ENCODE measurements around the gene GPR161. TPM values are rescaled to one million over a fixed set of nuclear protein-coding genes. Genes with fewer than 3 reads are reported as not detected.

The GPR161 gene
- total RNA-seq, 1 donor from 2014 or later = 0.04 TPM

GRCh38 chr1:168045311-168045710 lies 91.4 kb downstream of the GPR161 start:
- no peak overlapping the region for H3K4me3 Mint-ChIP-seq
- DNase-seq = no peak
- no peak for ATAC-seq (ENCODE audit: low read depth)
- H3K36me3 Mint-ChIP-seq (ENCODE audit: low read depth) = peaks cover 41% of the 10 kb centered on the region
- H3K9me3 Mint-ChIP-seq = no peaks in the 10 kb centered on the region
- no peak overlapping the region for H3K27ac Mint-ChIP-seq
- CTCF ChIA-PET = no interaction called here
- intact Hi-C loops (cut with micrococcal nuclease) = no loop called here
- no peaks in the 10 kb centered on the region for H3K27me3 Mint-ChIP-seq
- no peaks in the 10 kb centered on the region for H3K4me1 Mint-ChIP-seq
- POLR2A ChIA-PET = no interaction called here
- no peak for TF ChIP-seq CTCF (IDR thresholded peaks at IDR 0.05)

- H3K27ac Mint-ChIP-seq = no peak overlapping the region
- peaks cover 33% of the 10 kb centered on the region for H3K36me3 Mint-ChIP-seq (ENCODE audit: low read depth)
- no peak for ATAC-seq (ENCODE audit: low read depth)
- no peaks in the 10 kb centered on the region for H3K9me3 Mint-ChIP-seq
- POLR2A ChIA-PET = no interaction called here
- TF ChIP-seq CTCF (IDR thresholded peaks at IDR 0.05) = no peak
- H3K4me1 Mint-ChIP-seq = no peaks in the 10 kb centered on the region
- no peak overlapping the region for H3K4me3 Mint-ChIP-seq
- CTCF ChIA-PET = no interaction called here
- intact Hi-C loops (cut with micrococcal nuclease) = no loop called here
- H3K27me3 Mint-ChIP-seq = no peaks in the 10 kb centered on the region
- no peak for DNase-seq
Observed at GRCh38 chr1:168042362-168042761, 94.4 kb downstream of the GPR161 start.

- ChIA-PET CTCF (no interaction called here), POLR2A (no interaction called here)
- H3K27ac Mint-ChIP-seq = no peak overlapping the region
- H3K4me1 Mint-ChIP-seq = no peaks in the 10 kb centered on the region
- intact Hi-C loops (cut with micrococcal nuclease) = no loop called here
- no peaks in the 10 kb centered on the region for H3K9me3 Mint-ChIP-seq
- TF ChIP-seq CTCF (IDR thresholded peaks at IDR 0.05) = no peak
- H3K4me3 Mint-ChIP-seq = no peak overlapping the region
- no peaks in the 10 kb centered on the region for H3K27me3 Mint-ChIP-seq
- no peak for ATAC-seq (ENCODE audit: low read depth)
- H3K36me3 Mint-ChIP-seq (ENCODE audit: low read depth) = peaks cover 7% of the 10 kb centered on the region
- no peak for DNase-seq
Observed at GRCh38 chr1:168035345-168035744, 101.4 kb downstream of the GPR161 start.

GRCh38 chr1:168032029-168032428 lies 104.7 kb downstream of the GPR161 start:
- TF ChIP-seq CTCF (IDR thresholded peaks at IDR 0.05) = no peak
- no peaks in the 10 kb centered on the region for H3K27me3 Mint-ChIP-seq
- CTCF ChIA-PET = no interaction called here

GRCh38 chr1:168031627-168032026 lies 105.1 kb downstream of the GPR161 start:
- no peaks in the 10 kb centered on the region for H3K4me1 Mint-ChIP-seq
- DNase-seq (no peak), ATAC-seq (ENCODE audit: low read depth) (no peak)
- peaks cover 7% of the 10 kb centered on the region for H3K36me3 Mint-ChIP-seq (ENCODE audit: low read depth)
- H3K27me3 Mint-ChIP-seq = no peaks in the 10 kb centered on the region
- POLR2A ChIA-PET = no interaction called here
- no peak overlapping the region for H3K4me3 Mint-ChIP-seq
- TF ChIP-seq CTCF (IDR thresholded peaks at IDR 0.05) = no peak
- intact Hi-C loops (cut with micrococcal nuclease) = no loop called here
- CTCF ChIA-PET = no interaction called here
- no peaks in the 10 kb centered on the region for H3K9me3 Mint-ChIP-seq
- H3K27ac Mint-ChIP-seq = no peak overlapping the region

More at GRCh38 chr1:168032029-168032428, 104.7 kb downstream of the GPR161 start:
- Mint-ChIP-seq H3K27ac (no peak overlapping the region), H3K4me3 (no peak overlapping the region), H3K4me1 (no peaks in the 10 kb centered on the region), H3K36me3 (ENCODE audit: low read depth) (peaks cover 7% of the 10 kb centered on the region), H3K9me3 (no peaks in the 10 kb centered on the region)
- no peak for ATAC-seq (ENCODE audit: low read depth)
- intact Hi-C loops (cut with micrococcal nuclease) = no loop called here
- no peak for DNase-seq
- POLR2A ChIA-PET = no interaction called here
